CD4-positive, CD25-positive, alpha-beta regulatory T cell (primary cell): Measurements from ENCODE around the gene SORCS2. TPM values are rescaled to one million over a fixed set of nuclear protein-coding genes. Genes with fewer than 3 reads are reported as not detected.

Source experiments
- ATAC-seq, 2 donors: fragments of 150-1000 bp; cut with Tn5 transposase; one replicate each; pipeline ENCODE4 v1.10.0; 2021; ENCODE audit warnings: low read depth in 2 of 2, moderate number of reproducible peaks in 2 of 2, moderate library complexity in 1 of 2
- DNase-seq, 3 donors: peaks; one replicate each; pipeline versions ENCODE4 v3.0.0 to v3.0.0-alpha.2; 2012 to 2022; ENCODE audit warnings: mixed read lengths in 1 of 3
- H3K27ac ChIP-seq: one replicate; pipeline ENCODE4 v1.7.0; 2013; ENCODE audit warnings: mild to moderate bottlenecking, low read length; ENCODE audit not compliant: insufficient read depth, poor library complexity, severe bottlenecking
- H3K27me3 ChIP-seq: one replicate; pipeline ENCODE4 v1.7.0; 2013; ENCODE audit warnings: low read length; ENCODE audit not compliant: control insufficient read depth, insufficient read depth
- H3K36me3 ChIP-seq: one replicate; pipeline ENCODE4 v1.7.0; 2013; ENCODE audit warnings: mild to moderate bottlenecking, low read length, moderate library complexity; ENCODE audit not compliant: control insufficient read depth, insufficient read depth
- H3K4me1 ChIP-seq: 2 replicates; pipeline ENCODE4 v1.7.0; 2013; ENCODE audit warnings: mild to moderate bottlenecking, low read length; ENCODE audit not compliant: insufficient read depth, control insufficient read depth, poor library complexity, severe bottlenecking
- H3K4me3 ChIP-seq: one replicate; pipeline ENCODE4 v1.7.0; 2013; ENCODE audit warnings: low read depth, mild to moderate bottlenecking, low read length, moderate library complexity
- H3K9me3 ChIP-seq, 2 experiments: 1 replicate in 1 of 2; 2 replicates in 1 of 2; pipeline ENCODE4 v1.7.0; 2013; ENCODE audit warnings: low read length in 2 of 2, mild to moderate bottlenecking in 1 of 2, moderate library complexity in 1 of 2; ENCODE audit not compliant: control insufficient read depth in 2 of 2
- H3K27ac Mint-ChIP-seq, 3 donors: one replicate each; pipeline ENCODE4 v1.8.0; 2020 to 2022; ENCODE audit warnings: mild to moderate bottlenecking in 3 of 3, mixed read lengths in 3 of 3, moderate library complexity in 2 of 3
- H3K27me3 Mint-ChIP-seq: one replicate; pipeline ENCODE4 v1.8.0; 2022; ENCODE audit warnings: mild to moderate bottlenecking, mixed read lengths
- H3K36me3 Mint-ChIP-seq: one replicate; pipeline ENCODE4 v1.8.0; 2020; ENCODE audit warnings: mixed read lengths
- H3K4me1 Mint-ChIP-seq, 4 donors: one replicate each; pipeline ENCODE4 v1.8.0; 2020 to 2022; ENCODE audit warnings: mixed read lengths in 4 of 4, mild to moderate bottlenecking in 1 of 4
- H3K4me3 Mint-ChIP-seq, 4 donors: one replicate each; pipeline ENCODE4 v1.8.0; 2020 to 2022; ENCODE audit warnings: mild to moderate bottlenecking in 4 of 4, mixed read lengths in 4 of 4, moderate library complexity in 3 of 4
- H3K9me3 Mint-ChIP-seq, 7 donors: one replicate each; pipeline ENCODE4 v1.8.0; 2020 to 2022; ENCODE audit warnings: mixed read lengths in 7 of 7, mild to moderate bottlenecking in 3 of 7, moderate library complexity in 2 of 7
- polyA plus RNA-seq, 4 donors: library from polyadenylated mRNA; unstranded; fragments of 300-500 nt; fragmentation: Illumina TruSeq; gene quantifications; one replicate each; pipeline ENCODE4 v1.2.3, GENCODE V29; 2021
- total RNA-seq: library from RNA; stranded (reverse); gene quantifications from one replicate; pipeline ENCODE4 v1.2.3, GENCODE V29; 2022

Gene SORCS2
- total and polyA plus RNA-seq, 5 donors from 2014 or later = not detected

- ATAC-seq (no peak), DNase-seq (no peak)
- no peak overlapping the region for H3K4me3 Mint-ChIP-seq
- Histone ChIP-seq H3K9me3 (no peaks in the 10 kb centered on the region), H3K4me1 (no peaks in the 10 kb centered on the region), H3K4me3 (no peak overlapping the region), H3K36me3 (no peaks in the 10 kb centered on the region), H3K27ac (no peak overlapping the region), H3K27me3 (no peaks in the 10 kb centered on the region)
- no peak overlapping the region for H3K27ac Mint-ChIP-seq
- H3K27me3 Mint-ChIP-seq = peaks cover 4% of the 10 kb centered on the region
- H3K9me3 Mint-ChIP-seq = peaks cover 0 to 3% (median 0%) of the 10 kb centered on the region in 7 donors
- H3K36me3 Mint-ChIP-seq = no peaks in the 10 kb centered on the region
- peaks cover 0 to 5% (median 2%) of the 10 kb centered on the region in 4 donors for H3K4me1 Mint-ChIP-seq
Observed at GRCh38 chr4:7371210-7371941, 179.0 kb downstream of the SORCS2 start.

DNA sequence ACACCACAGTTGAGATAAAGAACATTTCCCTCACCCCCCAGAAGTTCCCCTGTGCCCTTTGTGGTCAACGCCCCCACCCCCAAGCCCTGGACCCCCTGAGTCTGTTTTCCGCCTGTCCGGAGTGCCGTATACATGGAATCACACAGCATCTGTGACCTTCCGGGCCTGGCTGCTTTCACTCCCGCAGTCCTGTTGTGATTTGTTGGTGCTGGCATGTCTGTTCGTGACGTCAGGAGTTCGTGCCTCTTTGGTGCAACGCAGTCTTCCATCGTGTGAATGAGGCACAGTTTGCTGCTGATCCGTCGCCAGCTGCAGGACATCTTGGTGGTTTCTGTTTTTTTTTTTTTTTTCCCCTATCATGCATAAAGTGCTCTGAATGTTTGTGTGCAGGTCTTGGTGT, 180.3 kb downstream of the SORCS2 start:
- no peak for DNase-seq

DNA sequence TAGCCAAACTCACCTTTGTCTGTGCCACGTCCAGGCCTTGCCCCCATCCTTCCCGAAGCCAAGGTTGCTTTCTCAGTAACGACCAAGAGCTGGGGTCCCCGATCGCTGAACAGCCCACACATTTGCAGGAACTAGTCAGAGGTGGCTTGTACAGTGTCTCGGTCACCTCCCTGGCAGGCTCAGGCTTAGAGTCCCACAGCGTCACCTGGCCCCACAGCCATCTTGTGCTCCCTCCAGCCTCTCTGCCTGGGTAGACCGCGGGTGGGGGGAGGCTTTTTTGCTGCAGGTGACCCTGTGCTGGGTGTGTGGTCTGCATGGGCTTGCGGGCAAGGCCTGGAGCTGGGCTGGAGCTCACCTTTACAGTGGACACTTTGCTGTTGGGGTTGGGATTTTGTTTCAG, 182.2 kb downstream of the SORCS2 start:
- H3K36me3 ChIP-seq = no peaks in the 10 kb centered on the region
- DNase-seq = no peak
- Mint-ChIP-seq H3K9me3 (peaks cover 0 to 8% (median 2%) of the 10 kb centered on the region in 7 donors), H3K36me3 (no peaks in the 10 kb centered on the region), H3K4me1 (peaks cover 0 to 5% (median 1%) of the 10 kb centered on the region in 4 donors), H3K27me3 (no peaks in the 10 kb centered on the region), H3K4me3 (no peak overlapping the region), H3K27ac (no peak overlapping the region)
- no peak for ATAC-seq
- no peak overlapping the region for H3K4me3 ChIP-seq
- no peaks in the 10 kb centered on the region for H3K9me3 ChIP-seq
- no peaks in the 10 kb centered on the region for H3K4me1 ChIP-seq
- H3K27ac ChIP-seq = no peak overlapping the region
- H3K27me3 ChIP-seq = no peaks in the 10 kb centered on the region

More for the DNA sequence above, 180.3 kb downstream of the SORCS2 start:
- Histone ChIP-seq H3K36me3 (no peaks in the 10 kb centered on the region), H3K27me3 (no peaks in the 10 kb centered on the region), H3K4me1 (no peaks in the 10 kb centered on the region), H3K4me3 (no peak overlapping the region), H3K27ac (no peak overlapping the region), H3K9me3 (no peaks in the 10 kb centered on the region)
- Mint-ChIP-seq H3K4me1 (peaks cover 0 to 5% (median 1%) of the 10 kb centered on the region in 4 donors), H3K9me3 (peaks cover 0 to 3% (median 2%) of the 10 kb centered on the region in 7 donors), H3K4me3 (no peak overlapping the region), H3K36me3 (no peaks in the 10 kb centered on the region), H3K27ac (no peak overlapping the region), H3K27me3 (no peaks in the 10 kb centered on the region)
- no peak for ATAC-seq

DNA sequence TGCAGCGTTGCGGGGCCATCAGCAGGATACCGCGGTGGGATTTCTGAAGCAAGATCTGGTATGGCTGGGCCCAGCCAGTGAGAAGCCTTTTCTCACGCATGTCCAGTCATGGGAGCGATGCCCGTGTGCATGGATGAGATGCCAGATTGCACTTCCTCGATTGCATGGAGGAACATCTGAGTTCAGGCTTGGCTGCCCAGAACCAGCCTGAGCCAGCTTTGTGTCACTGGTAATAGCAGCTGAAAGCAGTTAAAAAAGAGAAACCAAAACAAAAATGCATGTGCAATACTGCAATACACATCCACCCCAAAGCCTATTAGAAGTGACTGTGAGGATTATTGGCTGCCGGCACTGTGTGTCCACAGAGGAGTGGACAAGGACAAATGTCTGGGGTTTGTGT, 183.1 kb downstream of the SORCS2 start:
- H3K27me3 ChIP-seq = no peaks in the 10 kb centered on the region
- no peaks in the 10 kb centered on the region for H3K9me3 ChIP-seq
- no peak overlapping the region for H3K4me3 Mint-ChIP-seq
- no peak overlapping the region for H3K4me3 ChIP-seq
- no peak for DNase-seq
- no peak for ATAC-seq
- H3K36me3 ChIP-seq = no peaks in the 10 kb centered on the region
- no peaks in the 10 kb centered on the region for H3K27me3 Mint-ChIP-seq
- no peaks in the 10 kb centered on the region for H3K36me3 Mint-ChIP-seq
- no peak overlapping the region for H3K27ac ChIP-seq
- H3K4me1 Mint-ChIP-seq = peaks cover 0 to 5% (median 1%) of the 10 kb centered on the region in 4 donors
- H3K9me3 Mint-ChIP-seq = peaks cover 0 to 8% (median 2%) of the 10 kb centered on the region in 7 donors
- H3K4me1 ChIP-seq = no peaks in the 10 kb centered on the region
- no peak overlapping the region for H3K27ac Mint-ChIP-seq

DNA sequence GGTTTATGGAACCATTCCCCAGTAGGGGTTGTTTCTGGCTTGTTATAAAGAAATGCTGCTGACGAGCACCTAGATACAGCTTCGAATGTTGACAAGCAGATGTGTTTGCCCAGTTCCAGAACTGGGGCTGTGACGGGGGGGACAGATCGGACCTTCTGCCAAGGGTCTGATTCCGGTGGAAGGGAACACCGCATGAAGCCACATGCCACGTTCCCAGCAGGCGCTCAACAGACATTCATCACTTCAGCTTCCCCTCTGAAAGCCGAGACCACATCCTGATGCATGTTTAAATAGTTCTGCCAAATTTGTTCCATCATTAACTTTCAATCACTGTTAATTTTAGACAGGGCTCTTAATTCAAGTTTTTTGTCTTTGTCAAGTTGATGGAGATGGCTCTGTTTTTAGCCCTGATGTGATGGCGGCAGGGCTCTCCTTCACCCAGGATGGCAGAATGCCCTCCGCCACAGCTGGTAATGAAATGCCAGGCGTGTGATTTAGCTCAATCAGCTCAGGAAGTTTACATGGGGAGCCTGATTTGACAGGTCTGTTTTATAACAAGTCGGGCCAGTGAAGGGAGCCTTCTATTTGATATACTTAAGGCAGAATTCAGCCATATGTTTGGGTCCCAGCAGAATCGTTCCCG, 185.0 kb downstream of the SORCS2 start:
- DNase-seq (no peak), ATAC-seq (no peak)
- Histone ChIP-seq H3K9me3 (no peaks in the 10 kb centered on the region), H3K27me3 (no peaks in the 10 kb centered on the region), H3K4me3 (no peak overlapping the region), H3K27ac (no peak overlapping the region), H3K4me1 (no peaks in the 10 kb centered on the region), H3K36me3 (no peaks in the 10 kb centered on the region)
- H3K27ac Mint-ChIP-seq = no peak overlapping the region
- H3K4me3 Mint-ChIP-seq = no peak overlapping the region
- H3K9me3 Mint-ChIP-seq = peaks cover 0 to 8% (median 2%) of the 10 kb centered on the region in 7 donors
- peaks cover 9% of the 10 kb centered on the region for H3K27me3 Mint-ChIP-seq
- H3K36me3 Mint-ChIP-seq = no peaks in the 10 kb centered on the region
- peaks cover 0 to 2% (median 0%) of the 10 kb centered on the region in 4 donors for H3K4me1 Mint-ChIP-seq

DNA sequence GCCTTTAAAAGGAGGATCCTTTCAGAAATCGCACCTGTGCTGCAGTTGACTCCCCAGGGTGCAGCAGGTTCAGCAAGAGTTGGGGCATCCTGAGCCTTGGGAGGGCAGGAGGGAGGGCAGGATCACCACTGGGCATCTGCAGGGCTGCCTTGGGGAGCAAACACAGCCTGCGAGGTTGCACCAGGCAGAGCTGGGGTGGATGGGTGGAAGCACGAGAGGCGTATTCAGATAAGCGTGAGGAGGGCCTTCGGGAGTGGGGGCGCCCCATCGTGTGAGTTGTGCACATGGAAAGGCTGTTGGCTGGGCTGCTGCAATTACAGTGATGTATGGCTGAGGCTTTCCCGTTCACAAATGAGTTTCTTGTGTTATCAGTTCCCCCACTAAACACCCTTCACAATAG, 186.8 kb downstream of the SORCS2 start:
- H3K9me3 Mint-ChIP-seq = peaks cover 0 to 8% (median 2%) of the 10 kb centered on the region in 7 donors

GRCh38 chr4:7379719-7380118, 187.4 kb downstream of the SORCS2 start:
- H3K4me3 Mint-ChIP-seq = no peak overlapping the region
- no peak overlapping the region for H3K27ac Mint-ChIP-seq
- DNase-seq = no peak
- Histone ChIP-seq H3K9me3 (no peaks in the 10 kb centered on the region), H3K27ac (no peak overlapping the region), H3K4me3 (no peak overlapping the region), H3K27me3 (no peaks in the 10 kb centered on the region), H3K36me3 (no peaks in the 10 kb centered on the region), H3K4me1 (no peaks in the 10 kb centered on the region)
- ATAC-seq = no peak
- H3K27me3 Mint-ChIP-seq = peaks cover 9% of the 10 kb centered on the region
- peaks cover 0 to 8% (median 2%) of the 10 kb centered on the region in 7 donors for H3K9me3 Mint-ChIP-seq
- no peaks in the 10 kb centered on the region for H3K36me3 Mint-ChIP-seq
- peaks cover 0 to 2% (median 0%) of the 10 kb centered on the region in 4 donors for H3K4me1 Mint-ChIP-seq

More for the DNA sequence above, 186.8 kb downstream of the SORCS2 start:
- H3K4me1 Mint-ChIP-seq = peaks cover 0 to 2% (median 0%) of the 10 kb centered on the region in 4 donors
- DNase-seq (no peak), ATAC-seq (no peak)
- Histone ChIP-seq H3K27me3 (no peaks in the 10 kb centered on the region), H3K4me3 (no peak overlapping the region), H3K36me3 (no peaks in the 10 kb centered on the region), H3K27ac (no peak overlapping the region), H3K4me1 (no peaks in the 10 kb centered on the region), H3K9me3 (no peaks in the 10 kb centered on the region)
- no peak overlapping the region for H3K27ac Mint-ChIP-seq
- no peak overlapping the region for H3K4me3 Mint-ChIP-seq
- H3K36me3 Mint-ChIP-seq = no peaks in the 10 kb centered on the region
- H3K27me3 Mint-ChIP-seq = peaks cover 9% of the 10 kb centered on the region
